Tibial nerve (tissue), 3 donors: Measurements from ENCODE around the gene ASTN2.

Experiments
- POLR2A ChIP-seq, 2 donors: fragments of 450-650 bp; IDR thresholded peaks; one replicate each; pipeline ENCODE4 v1.6.1; 2017; ENCODE audit warnings: antibody characterized with exemption in 2 of 2, mild to moderate bottlenecking in 2 of 2, moderate library complexity in 2 of 2
- TF ChIP-seq, protein P1 (sequence below), 5 experiments: fragments of 200-600 bp in 3 of 5; fragments of 450-650 bp in 2 of 5; sonication (generic) in 3 of 5; IDR thresholded peaks; one replicate each; pipeline ENCODE4 v1.5.1; 2016 to 2019; ENCODE audit warnings: antibody characterized with exemption in 5 of 5, mild to moderate bottlenecking in 3 of 5, moderate library complexity in 2 of 5

DNA sequence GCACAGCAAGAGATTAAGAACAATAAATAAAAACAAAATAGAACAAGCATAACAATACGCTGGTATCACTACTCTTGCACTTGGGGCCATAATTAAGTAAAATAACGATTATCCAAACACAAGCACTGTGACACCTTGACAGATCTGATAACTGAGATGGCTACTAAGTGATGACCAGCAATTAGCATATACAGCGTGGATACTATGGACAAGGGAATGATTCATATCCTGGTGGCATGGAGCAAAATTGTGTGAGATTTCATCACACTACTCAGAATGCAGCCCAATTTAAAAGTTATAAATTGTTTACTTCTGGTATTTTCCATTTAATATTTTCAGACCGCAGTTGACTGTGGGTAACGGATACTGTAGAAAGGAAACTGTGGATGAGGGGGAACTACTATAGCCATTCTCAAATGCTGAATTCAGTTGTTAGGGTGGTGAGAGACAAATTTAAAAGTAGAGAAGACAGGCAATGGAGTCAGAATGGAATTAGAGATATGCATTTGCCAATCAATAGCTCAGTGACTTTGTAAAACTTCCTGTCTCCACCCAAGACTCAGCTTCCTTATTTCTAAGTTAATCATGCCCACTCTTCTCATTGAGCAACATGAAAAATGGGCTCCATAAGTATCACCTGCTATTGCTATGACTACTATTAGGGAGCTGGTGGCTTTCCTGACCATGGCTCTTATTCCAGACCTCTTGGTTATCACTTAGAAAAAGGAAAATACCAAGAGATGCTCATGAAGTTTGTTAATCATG lies 427.0 kb downstream of the ASTN2 start:
- TF ChIP-seq, protein P1, sequence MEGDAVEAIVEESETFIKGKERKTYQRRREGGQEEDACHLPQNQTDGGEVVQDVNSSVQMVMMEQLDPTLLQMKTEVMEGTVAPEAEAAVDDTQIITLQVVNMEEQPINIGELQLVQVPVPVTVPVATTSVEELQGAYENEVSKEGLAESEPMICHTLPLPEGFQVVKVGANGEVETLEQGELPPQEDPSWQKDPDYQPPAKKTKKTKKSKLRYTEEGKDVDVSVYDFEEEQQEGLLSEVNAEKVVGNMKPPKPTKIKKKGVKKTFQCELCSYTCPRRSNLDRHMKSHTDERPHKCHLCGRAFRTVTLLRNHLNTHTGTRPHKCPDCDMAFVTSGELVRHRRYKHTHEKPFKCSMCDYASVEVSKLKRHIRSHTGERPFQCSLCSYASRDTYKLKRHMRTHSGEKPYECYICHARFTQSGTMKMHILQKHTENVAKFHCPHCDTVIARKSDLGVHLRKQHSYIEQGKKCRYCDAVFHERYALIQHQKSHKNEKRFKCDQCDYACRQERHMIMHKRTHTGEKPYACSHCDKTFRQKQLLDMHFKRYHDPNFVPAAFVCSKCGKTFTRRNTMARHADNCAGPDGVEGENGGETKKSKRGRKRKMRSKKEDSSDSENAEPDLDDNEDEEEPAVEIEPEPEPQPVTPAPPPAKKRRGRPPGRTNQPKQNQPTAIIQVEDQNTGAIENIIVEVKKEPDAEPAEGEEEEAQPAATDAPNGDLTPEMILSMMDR (IDR thresholded peaks at IDR 0.05): no peak
- TF ChIP-seq POLR2A (IDR thresholded peaks at IDR 0.05): no peak
